AG09309 (cell line): ENCODE results near the gene UMPS.

Experiments used
- DNase-seq: peaks from one replicate; pipeline ENCODE4 v3.0.0-alpha.2; 2010; ENCODE audit warnings: low read depth
- H3K4me3 ChIP-seq: 2 replicates; pipeline ENCODE4 v1.5.1; 2011; ENCODE audit warnings: mild to moderate bottlenecking, low read depth, low read length, moderate library complexity; ENCODE audit not compliant: control insufficient read depth
- CTCF ChIP-seq: IDR thresholded peaks from 2 replicates; pipeline ENCODE4 v1.5.1; 2011; ENCODE audit warnings: mild to moderate bottlenecking, low read depth, low read length, inconsistent platforms; ENCODE audit not compliant: insufficient read depth, control insufficient read depth; ENCODE audit errors: missing control alignments

Gene UMPS

DNA sequence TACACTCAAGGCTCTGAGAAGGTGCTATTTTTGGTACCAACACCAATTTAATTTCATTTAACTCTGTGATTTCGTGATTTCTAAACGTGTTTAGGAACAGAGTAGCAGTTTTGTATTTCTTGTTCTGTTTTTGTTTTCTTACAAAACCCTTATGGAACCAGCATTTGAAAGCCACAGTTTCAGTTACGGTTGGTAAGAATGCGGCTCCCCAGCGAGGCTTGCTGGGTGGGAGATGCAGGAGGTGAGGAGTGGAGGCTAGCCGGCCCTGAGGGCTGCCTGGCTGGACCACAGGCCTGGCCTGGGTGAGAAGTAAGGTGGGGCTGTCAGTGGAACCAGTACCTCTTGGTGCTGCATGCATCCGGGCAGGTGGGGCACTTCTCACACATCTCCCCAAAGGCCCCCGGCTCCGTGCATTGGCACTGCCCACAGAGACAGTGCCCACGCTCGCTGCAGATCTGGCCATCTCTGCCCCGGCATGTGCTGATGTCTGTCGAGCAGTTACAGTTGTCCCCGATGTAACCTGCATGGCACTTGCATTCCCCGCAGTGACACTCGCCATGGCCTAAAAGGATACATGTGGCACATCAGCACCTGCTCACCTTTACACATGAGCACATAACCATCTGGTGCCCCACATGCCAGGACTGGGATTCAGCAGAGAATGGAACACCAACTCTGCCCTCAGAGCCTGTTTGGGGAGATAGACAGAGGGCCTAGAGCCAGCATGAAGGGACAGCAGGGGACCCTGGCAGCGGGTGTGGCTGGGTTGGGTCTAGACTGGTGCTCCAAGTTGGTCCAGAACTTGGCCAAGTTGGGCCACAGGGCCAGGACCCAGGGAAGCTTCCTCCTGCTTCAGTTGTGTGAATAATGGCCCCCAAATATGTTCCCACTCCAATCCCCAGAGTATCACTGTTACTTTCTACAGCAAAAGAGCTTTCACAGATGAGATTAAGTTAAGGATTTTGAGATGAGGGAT, 43.4 kb downstream of the UMPS start:
- TF ChIP-seq CTCF, result no peak
- DNase-seq, result no peak
- no peak overlapping the region for H3K4me3 ChIP-seq

GRCh38 chr3:124774327-124774718, 44.1 kb downstream of the UMPS start:
- no peak for TF ChIP-seq CTCF
- H3K4me3 ChIP-seq, result no peak overlapping the region
- DNase-seq, result no peak

- DNase-seq, result no peak
- H3K4me3 ChIP-seq, result no peak overlapping the region
- TF ChIP-seq CTCF, result no peak
Measured at GRCh38 chr3:124774841-124775402, 44.7 kb downstream of the UMPS start.

DNA sequence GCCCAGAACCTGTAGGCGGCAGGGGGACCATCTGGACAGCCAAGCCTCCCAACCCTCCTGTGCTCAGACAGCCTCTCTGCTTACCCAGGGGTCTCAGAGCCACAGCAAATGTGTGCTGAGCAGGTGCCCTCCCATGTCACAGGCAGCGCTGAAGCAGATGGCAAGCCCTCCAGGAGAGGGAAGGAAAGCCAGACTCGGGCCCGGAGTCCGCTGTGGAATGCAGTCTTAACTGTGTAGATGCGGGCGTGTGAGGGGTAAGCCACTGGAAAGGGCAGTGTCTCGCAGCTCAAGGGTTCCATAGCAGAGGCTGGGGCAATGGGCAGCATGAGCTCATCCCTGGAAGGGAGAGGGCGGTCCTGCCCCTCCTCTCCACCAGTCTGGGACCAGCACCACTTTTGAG, 45.6 kb downstream of the UMPS start:
- no peak for DNase-seq
- H3K4me3 ChIP-seq, result no peak overlapping the region
- TF ChIP-seq CTCF, result no peak

DNA sequence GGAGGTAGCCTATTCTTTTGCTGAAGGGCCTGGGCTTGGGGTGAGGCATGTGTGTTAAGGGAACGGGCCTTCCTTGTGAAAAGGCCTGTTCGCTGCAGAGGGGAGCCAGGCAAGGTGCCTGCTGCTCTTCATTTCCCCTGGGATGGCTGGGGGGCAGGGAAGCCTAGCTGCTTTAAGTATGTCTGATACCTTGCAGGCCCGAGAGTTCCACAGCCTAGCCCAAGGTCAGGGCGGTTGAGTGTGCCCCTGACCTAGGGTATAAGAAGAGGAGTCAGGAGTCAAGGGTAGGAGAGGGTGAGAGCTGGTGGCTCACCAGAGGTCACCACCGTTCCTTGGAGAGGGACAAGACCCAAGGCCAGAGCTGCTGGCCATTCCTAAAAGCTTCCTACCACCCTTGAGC, 46.6 kb downstream of the UMPS start:
- H3K4me3 ChIP-seq, result no peak overlapping the region
- DNase-seq, result no peak
- no peak for TF ChIP-seq CTCF

- no peak for DNase-seq
- H3K4me3 ChIP-seq, result no peak overlapping the region
- TF ChIP-seq CTCF, result no peak
Measured at GRCh38 chr3:124777762-124778470, 47.7 kb downstream of the UMPS start.
